ENCODE measurements around the gene BTBD19. TPM values are rescaled to one million over a fixed set of nuclear protein-coding genes. Genes with fewer than 3 reads are reported as not detected.

BTBD19 gene
- polyA plus RNA-seq, 3 donors = 6.8 to 9.1 (median 7.4) TPM

DNA sequence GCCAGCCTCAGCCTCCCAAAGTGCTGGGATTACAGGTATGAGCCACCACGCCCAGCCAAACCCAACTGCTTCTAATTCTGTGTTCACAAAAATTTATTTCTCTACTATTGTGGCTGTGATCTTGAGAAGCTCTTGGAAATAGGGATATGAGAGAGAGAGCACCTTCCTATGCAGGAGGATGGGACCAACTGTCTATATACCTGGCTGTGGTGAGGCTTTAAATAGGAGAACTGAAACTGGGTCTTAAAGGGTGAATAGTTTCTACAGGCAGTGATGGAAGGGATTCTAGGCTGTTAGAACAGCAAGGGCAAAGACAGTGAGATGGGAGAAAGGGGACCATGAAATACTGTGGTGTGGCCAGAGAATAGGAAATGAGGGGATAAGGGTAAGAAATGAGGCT is 43.0 kb downstream of the BTBD19 start:
- DNase-seq (ENCODE audit: low read depth in 3 of 3, low spot score in 2 of 3) = no peak

GRCh38 chr1:44853201-44853600 is 44.9 kb downstream of the BTBD19 start:
- no peak for DNase-seq (ENCODE audit: low read depth in 3 of 3, low spot score in 2 of 3)

GRCh38 chr1:44854970-44855369 is 46.6 kb downstream of the BTBD19 start:
- no peak for DNase-seq (ENCODE audit: low read depth in 3 of 3, low spot score in 2 of 3)

DNA sequence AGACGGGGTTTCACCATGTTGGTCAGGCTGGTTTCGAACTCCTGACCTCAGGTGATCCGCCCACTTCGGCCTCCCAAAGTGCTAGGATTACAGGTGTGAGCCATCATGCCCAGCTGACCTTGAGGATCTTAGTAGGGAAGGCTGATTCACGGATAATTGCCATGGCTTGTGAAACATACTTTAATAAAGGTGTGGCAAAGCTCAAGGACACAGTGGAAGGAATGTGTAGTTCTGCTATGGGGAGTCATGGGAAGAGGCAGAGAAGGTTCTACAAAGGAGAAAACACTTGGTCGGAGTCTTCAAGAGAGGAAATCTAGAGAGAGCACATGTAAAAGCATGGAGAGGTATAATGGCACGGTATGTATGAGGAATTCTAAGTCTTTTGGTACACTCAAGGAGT is 47.4 kb downstream of the BTBD19 start:
- no peak for DNase-seq (ENCODE audit: low read depth in 3 of 3, low spot score in 2 of 3)

DNA sequence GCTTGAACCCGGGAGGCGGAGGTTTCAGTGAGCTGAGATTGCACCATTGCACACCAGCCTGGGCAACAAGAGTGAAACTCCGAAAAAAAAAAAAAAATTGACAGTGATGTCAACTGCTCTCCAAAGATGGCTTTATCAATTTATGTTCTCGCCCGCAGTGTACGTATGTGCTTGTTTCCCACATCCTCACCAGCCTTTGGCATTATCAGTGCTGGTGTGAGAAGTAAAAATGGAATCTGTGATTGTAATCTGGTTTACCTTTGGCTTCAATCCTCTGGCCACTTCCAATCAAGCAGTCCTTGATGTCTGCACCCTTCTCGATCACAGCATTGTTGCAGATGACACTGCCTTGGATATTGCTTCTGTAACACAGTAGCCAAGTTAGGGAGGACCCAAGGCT is 49.1 kb downstream of the BTBD19 start:
- no peak for DNase-seq (ENCODE audit: low read depth in 3 of 3, low spot score in 2 of 3)

DNA sequence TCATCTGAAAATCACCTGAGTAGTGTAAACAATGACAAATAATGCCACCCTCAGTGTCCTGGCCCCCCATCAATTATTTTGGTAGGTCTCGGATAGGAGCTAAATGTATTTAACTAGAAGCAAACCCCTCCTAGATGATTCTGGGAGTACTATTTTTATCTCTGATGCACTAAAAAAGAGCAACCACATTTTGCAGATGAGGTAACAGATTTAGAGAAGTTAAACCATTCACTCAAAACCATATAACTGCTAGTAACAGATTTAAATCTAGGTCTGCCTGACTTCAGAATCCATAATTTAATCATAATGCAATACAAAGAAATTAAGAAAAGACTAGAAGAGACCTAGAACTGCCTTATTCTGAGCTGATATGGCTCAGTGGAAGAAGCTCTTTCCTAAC is 52.0 kb downstream of the BTBD19 start:
- no peak for DNase-seq (ENCODE audit: low read depth in 3 of 3, low spot score in 2 of 3)

DNA sequence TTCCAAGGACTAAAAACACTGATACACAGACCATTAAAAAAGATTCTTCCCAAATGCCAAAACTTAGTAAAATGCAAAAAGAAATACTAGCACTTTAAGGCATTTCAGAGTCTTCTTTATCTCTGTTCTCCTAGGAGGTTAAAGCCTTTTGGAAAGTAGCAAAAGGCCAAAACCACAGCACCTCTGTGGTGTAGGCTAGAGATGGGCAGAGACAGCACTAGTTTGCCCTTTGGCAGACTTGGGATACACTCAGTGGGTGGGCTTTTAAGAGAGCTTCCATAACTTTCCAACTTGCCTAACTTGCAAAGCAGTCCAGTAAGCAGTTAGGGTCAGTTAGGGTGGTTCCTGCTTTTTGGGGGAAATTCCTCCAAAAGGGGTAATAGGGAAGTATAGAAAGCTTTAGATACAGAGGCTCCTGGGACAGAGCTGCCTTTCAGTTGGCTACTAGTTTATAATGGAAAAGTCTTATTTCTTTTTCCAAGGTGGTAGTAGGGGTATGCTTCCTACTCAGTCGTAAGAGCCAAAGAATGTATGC is 52.6 kb downstream of the BTBD19 start:
- DNase-seq (ENCODE audit: low read depth in 3 of 3, low spot score in 2 of 3) = no peak

DNA sequence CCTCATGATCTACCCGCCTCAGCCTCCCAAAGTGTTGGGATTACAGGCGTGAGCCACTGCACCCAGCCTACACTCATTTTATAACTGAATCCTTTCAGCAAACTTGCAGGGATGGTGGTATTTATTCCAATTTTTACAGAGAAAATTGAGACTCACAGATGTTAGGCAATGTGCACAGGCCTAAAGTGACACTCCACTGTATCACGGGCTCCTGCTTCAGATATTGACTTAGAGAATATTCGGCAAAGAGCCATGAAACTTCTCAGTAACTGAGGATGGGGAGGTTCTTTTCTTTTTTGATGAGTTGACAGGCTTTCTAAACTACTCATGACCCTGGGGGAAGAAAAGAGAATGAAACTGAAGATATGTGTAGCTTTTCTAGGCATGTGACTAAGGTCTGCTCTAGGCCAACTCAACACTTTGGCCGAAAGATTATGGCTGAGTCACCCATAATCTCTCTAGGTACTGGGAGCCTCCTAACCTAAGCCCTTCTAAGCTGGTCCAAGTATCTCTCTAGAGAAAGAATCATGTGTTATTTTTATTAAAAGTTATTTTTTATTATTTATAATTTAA is 54.6 kb downstream of the BTBD19 start:
- DNase-seq (ENCODE audit: low read depth in 3 of 3, low spot score in 2 of 3) = no peak

Other genes starting within 250 kb of the BTBD19 start
- 10 to 100 TPM; 12.7 to 12.9 (median 12.8) TPM for gene TMEM53, start 134.0 kb upstream of the BTBD19 start, polyA plus RNA-seq (ENCODE audit: insufficient read length in 3 of 3)
- gene ARMH1, start 133.8 kb upstream of the BTBD19 start, polyA plus RNA-seq (ENCODE audit: insufficient read length in 3 of 3) = 1 to 10 TPM; 2.9 to 8.6 (median 5.6) TPM
- gene RNU5D-1, start 77.4 kb upstream of the BTBD19 start, polyA plus RNA-seq (ENCODE audit: insufficient read length in 3 of 3) = 1 to 10 TPM in 1 of 3 donors, not detected in 2; 2.9 TPM
- 10 to 100 TPM; 25.8 to 29.6 (median 27.4) TPM for gene KIF2C, start 68.7 kb upstream of the BTBD19 start, polyA plus RNA-seq (ENCODE audit: insufficient read length in 3 of 3)
- 1,000 to 10,000 TPM; 2,201 to 2,252 (median 2,214) TPM for gene RPS8, start 33.0 kb upstream of the BTBD19 start, polyA plus RNA-seq (ENCODE audit: insufficient read length in 3 of 3)
- gene BEST4, start 20.4 kb upstream of the BTBD19 start, polyA plus RNA-seq (ENCODE audit: insufficient read length in 3 of 3) = 1 to 10 TPM in 1 of 3 donors, under 1 TPM in 2; 0.68 to 1.0 (median 0.89) TPM
- 1 to 10 TPM; 5.1 to 6.1 (median 5.2) TPM for gene PLK3, start 8.1 kb upstream of the BTBD19 start, polyA plus RNA-seq (ENCODE audit: insufficient read length in 3 of 3)
- gene DYNLT4, start 1.2 kb upstream of the BTBD19 start, polyA plus RNA-seq (ENCODE audit: insufficient read length in 3 of 3) = not detected
- gene PTCH2, start 34.7 kb downstream of the BTBD19 start, polyA plus RNA-seq (ENCODE audit: insufficient read length in 3 of 3) = 1 to 10 TPM; 2.9 to 3.3 (median 3.2) TPM
- 10 to 100 TPM; 35.8 to 41.8 (median 36.0) TPM for gene EIF2B3, start 178.1 kb downstream of the BTBD19 start, polyA plus RNA-seq (ENCODE audit: insufficient read length in 3 of 3)
- gene HECTD3, start 202.8 kb downstream of the BTBD19 start, polyA plus RNA-seq (ENCODE audit: insufficient read length in 3 of 3) = 10 to 100 TPM; 31.1 to 31.9 (median 31.6) TPM
- 100 to 1,000 TPM; 107 to 112 (median 108) TPM for gene UROD, start 203.7 kb downstream of the BTBD19 start, polyA plus RNA-seq (ENCODE audit: insufficient read length in 3 of 3)